Stimulated activated CD8-positive, alpha-beta memory T cell treated with anti-CD3 and anti-CD28 coated beads, Interleukin-7, amount 100 ng/mL, for 48 hours (primary cell): ENCODE data around the gene PRKCZ.
A peak's percentile ranks its signal among the peaks of the same experiment; 100 is the strongest.

ENCODE experiments used
- DNase-seq, 2 donors: peaks; one replicate each; pipeline ENCODE4 v3.0.0-alpha.2; 2020; ENCODE audit warnings: low read depth in 1 of 2; ENCODE audit errors: extremely low read depth in 1 of 2

Gene PRKCZ

DNA sequence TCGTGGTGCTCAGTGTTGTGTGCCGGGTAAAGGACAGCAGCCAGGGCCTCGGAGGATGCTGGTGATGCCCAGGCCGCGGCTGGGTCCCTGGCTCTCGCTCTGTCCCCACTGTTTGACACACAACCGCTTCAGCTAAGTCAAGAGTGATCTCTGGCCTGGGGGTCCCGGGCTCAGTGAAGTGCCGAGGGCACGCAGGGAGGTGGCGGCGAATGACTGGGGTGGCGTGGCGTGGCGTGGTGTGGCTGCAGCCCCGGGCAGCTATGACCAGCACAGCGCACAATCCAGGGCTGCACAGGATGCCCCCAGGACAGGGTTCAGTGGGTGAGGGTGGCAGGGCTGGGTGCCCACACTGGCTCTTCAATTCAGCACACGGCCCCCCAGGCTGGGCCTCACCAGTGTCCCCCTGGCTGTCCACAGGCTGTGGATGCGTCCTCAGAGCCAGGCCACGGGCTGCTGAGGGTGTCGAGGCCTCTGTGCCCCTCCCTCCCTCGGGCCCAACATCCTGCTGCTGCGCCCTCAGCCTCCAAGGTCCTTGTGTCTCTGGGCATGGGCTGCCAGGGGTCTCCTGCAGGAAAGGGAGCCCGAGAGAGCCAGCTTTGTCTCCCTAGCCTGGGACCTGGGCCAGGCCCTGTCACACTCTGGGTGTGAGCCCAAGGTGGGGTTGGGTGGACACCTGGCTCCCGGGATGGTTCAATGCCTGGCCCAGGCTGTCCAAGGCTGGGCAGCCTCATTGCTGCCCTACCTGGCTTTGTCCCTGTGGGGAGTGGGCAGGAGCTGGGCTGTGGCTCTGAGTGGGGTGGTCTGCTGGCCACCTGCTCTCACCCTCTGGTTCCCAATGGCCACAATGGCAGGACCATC lies 165.9 kb downstream of the PRKCZ start:
- no peak for DNase-seq

DNA sequence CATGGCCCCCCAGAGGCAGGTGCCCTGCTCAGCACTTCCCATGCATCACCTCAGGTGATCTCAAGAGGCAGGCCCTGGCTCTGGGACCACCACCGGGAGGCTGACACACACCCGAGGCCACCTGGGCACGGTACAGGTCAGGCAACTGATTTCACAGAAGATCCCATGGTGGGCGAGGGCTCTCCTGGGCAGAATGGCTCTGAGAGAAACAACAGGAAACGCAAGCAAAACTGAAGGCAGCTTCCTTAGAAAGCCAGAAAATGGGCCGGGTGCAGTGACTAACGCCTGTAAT lies 166.5 kb downstream of the PRKCZ start:
- DNase-seq = no peak

DNA sequence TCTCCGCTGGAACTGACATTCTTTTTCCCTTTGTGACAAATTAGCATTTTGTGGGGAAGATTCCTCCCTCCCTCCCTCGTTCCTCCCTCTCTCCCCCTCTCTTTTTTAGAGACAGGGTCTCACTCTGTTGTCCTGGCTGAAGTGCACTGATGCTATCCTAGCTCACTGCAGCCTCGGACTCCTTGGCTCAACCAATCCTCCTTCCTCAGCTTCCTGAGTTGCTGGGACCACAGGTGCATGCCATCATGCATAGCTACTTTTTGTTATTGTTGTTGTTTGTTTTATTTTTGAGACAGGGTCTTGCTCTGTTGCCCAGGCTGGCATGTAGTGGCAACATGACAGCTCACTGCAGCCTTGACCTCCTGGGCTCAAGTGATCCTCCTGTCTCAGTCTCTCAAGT lies 171.1 kb downstream of the PRKCZ start:
- no peak for DNase-seq

DNA sequence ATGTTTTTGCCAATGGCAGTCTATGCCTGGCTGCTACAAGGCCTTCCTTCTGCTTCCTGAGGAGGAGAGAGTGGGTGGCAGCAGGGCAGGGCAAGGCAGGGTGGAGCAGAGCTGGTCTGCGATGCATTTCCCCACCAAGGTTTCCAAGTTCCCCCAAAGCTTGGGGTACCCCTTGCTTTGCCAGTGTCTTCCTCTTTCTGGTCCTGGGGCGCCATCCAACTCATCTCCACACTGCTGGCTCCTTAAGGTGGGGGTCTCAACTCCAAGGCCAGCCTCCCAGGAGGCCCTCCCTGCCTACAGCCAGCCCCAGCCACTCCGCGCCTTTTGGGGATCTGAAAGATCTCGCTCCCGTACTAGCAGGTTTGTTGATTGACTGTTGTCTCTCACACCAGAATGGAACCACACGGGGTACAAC lies 174.0 kb downstream of the PRKCZ start:
- DNase-seq = no peak

DNA sequence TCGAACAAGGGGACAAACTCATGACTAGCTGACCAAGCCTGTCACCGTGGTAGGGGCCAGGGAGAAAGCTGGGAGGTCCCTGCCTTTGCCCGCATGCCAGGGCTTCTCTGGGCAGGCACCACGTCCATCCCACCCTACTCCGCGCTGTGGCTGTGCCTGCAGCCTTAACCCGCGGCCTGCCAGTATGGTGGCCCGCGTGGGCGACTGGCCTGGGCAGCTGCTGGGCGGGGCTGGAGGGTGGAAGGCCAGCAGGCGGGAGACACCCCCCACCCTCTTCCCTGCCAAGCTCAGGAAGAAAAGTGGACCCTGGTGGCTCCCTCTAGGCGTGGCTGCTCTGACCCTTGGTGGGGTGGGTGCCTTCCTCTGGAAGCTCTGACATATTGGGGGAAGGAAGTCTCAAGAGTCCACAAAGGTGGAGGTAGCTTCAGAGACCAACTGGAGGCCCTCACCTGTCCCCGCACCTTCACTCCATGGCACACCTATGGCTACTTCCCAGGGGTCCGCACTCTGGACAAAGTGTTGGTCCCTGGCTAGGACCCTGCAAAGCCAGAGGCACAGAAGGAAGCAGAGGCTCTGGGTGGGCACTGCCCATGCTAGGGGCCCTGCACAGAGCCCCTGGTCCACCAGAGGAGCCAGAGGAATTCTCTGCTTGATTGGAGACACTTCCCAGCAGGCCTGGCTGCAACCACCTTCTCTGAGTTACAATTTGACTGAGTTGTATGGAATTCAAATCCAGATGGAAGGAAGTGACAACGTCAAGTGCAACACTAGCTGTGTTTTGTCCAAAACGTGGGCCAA lies 174.6 kb downstream of the PRKCZ start:
- DNase-seq = no peak

DNA sequence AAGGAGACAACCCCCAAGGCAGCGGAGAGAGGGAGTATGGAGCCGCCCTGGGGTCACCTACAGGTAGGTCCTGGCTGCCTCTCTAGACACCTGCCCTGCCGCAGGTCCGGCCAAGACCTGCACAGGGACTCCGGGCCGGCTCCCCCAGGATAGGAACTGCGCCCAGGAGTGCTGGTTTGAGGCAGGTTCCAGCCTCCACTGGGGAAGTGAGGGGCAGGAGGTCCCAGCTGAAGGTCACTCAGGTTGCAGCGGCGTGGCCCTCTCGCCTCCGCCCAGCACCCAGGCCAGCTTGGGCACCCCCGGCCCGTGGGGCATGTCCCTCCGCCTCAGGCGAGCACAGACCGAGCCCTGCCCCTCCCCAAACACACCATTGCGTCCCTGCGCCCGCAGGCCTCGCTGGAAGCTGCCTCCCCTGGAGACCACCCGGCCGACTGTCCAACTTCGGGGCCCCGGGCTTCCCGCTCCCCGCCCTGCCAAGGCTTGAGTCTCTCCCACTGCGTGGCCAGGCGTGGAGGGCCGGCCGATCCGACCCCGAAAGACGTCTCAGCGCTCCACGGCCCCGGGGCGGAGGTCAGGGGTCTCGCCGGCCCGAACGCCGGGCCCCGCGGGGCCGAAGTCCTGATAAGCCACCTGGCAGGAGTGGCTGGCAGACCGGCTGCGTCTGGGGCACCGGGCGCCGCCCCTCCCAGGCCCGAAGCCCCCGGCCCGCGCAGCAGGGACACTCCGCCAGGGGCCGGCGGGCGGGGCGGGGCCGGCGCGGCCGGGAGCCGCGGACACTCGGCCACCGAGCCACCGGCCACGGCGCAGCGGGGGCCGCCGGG lies 176.5 kb downstream of the PRKCZ start:
- DNase-seq = no peak

DNA sequence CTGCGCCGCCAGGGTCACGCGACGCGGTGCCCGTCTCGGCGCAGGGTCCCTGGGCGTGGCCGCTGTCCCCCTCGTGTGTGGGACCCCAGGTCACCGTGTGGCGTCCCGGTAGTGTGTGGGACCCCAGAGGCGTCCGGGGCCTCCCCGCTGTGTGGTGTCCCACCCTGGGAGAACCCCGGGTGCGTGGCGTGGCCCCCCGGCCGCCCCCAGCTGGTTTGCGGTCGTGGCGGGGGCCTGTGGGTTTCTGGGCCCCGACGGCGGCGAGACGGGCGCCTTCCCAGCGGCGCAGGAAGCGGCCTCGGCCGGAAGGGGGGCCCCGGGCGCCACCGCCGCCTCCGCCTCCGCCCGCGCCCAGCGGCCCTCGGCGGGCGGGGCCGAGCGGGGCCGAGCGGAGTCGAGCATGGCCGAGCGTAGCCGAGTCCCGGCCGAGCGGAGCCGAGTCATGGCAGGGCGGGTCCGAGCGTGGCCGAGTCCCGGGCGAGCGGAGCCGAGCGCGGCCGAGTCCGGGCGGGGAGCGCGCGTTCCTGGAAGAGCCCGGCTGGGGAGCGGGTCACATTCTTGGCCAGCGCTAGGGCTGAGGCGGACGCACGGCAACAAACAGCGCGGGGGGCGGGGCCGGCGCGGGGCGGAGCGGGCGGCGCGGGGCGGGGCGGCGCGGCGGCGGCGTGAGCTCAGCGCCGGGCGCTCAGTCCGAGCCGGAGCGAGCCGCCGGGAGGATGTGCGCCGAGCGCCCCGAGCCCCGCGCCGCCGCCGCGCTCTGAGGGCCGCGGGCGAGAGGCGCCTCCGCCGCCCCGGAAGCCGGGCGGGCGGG lies 177.3 kb downstream of the PRKCZ start:
- DNase-seq = peak; percentile 89 to 94

DNA sequence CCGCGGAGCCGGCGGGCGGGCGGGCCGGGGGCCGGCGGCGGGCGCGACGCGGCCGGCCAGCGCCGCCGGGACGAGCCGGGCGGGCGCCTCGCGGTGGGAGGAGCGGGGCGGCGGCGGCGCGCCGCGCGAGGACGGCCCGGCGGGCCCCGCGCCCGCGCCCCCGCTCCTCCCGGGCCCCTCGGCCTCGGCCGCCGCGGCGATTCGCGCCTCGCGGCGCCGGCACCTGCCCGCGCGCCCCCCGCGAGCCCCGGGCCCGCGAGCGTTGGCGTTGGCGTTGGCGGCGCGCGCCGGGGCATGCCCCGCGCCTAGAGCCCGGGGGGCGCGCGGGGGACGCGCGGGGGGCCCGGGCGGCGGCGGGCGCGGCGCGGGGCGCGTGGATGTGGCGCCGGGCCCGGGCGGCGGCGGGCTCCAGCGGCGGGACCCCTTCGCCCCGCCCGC lies 178.0 kb downstream of the PRKCZ start, which contains the start of gene SKI:
Gene SKI, plus strand, starts transcription at position 163 of the 438 bp plus-strand sequence. CDS start 448 bp downstream, outside the sequence.
- DNase-seq = no peak

DNA sequence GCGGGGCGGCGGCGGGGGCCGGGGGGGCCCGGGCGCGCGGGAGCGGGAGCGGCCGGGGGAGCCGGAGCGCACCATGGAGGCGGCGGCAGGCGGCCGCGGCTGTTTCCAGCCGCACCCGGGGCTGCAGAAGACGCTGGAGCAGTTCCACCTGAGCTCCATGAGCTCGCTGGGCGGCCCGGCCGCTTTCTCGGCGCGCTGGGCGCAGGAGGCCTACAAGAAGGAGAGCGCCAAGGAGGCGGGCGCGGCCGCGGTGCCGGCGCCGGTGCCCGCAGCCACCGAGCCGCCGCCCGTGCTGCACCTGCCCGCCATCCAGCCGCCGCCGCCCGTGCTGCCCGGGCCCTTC lies 178.5 kb downstream of the PRKCZ start:
- no peak for DNase-seq

DNA sequence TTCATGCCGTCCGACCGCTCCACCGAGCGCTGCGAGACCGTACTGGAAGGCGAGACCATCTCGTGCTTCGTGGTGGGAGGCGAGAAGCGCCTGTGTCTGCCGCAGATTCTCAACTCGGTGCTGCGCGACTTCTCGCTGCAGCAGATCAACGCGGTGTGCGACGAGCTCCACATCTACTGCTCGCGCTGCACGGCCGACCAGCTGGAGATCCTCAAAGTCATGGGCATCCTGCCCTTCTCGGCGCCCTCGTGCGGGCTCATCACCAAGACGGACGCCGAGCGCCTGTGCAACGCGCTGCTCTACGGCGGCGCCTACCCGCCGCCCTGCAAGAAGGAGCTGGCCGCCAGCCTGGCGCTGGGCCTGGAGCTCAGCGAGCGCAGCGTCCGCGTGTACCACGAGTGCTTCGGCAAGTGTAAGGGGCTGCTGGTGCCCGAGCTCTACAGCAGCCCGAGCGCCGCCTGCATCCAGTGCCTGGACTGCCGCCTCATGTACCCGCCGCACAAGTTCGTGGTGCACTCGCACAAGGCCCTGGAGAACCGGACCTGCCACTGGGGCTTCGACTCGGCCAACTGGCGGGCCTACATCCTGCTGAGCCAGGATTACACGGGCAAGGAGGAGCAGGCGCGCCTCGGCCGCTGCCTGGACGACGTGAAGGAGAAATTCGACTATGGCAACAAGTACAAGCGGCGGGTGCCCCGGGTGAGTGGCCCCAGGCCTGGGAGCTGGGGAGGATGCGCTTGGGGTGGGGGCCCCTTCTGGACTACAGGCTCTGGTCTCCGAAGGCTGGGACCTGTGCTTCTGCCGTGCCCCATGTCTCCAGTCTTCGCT lies 179.0 kb downstream of the PRKCZ start:
- DNase-seq = no peak

DNA sequence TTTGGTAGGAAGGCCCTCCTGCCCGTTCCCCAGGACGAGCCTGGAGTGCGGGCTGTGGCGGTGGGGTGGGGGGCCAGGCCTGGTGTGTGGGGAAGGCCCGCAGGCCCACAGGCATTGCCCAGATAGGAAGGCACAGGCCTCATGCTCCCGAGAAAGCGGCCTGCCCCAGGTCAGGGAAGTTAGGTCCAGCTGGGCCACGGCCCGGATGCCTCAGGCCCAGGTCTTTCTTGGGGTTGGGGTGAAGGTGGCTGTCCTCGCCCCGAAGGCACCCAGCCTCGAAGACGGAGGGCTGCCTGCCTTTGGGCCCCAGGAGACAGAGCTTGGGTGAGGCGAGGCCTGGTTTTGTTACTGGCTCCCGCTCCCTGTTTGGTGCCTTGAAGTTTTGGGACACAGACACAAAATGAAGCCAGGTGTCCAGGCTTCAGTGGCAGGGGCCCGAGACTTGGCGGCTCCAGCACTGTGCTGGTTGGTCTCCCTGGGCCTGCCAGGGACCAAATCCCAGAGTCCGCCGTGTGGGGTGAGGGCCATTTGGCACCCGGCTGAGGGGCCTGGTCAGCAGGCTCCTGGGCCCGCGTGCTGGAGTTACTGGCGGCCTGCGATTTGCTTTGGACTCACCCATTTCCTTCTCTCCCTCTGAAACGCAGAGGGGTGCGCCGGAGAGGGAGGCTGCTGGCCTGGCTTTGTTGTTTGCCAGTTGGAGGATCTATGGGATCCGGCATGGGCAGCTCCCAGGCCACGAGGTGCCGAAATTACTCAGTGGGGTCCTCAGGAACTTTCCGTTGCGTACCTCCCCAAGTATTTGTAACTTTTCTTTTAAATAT lies 179.9 kb downstream of the PRKCZ start:
- DNase-seq = no peak

DNA sequence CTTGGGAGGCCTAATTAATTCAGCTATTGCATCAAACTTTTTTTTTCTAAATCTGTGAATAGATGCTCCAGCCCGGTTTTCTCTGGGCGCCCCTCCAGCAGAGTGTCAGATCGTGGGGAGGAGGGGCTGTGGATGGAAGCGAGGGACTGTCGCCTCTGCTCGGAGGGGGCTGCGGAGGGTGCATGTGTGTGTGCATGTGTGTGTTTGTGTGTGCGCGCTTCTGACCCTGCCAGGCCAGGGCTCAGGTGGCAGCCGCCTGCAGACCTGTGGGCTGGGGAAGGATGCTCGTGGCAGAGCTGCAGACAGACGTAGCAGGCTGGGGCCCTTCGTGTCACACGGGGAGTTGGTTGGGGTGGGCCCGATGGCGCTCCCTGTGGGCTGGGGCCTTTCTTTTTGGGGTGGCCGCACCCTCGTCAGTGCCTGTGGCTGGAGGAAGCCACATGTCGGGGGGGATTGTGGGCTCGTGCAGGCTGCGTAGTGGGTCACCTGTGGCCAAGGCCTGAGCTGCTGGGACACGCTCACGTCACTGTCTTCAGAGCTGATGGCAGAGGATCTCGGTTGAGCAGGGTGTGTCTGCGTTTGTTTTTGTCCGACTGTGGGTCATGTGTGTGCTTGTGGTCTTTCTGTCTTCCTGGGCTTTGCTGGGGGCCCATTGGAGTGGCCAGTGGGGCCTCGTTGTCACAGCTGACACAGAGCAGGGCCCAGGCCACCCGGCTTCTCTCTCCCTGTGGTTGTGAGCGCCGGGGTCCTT lies 180.7 kb downstream of the PRKCZ start:
- no peak for DNase-seq

DNA sequence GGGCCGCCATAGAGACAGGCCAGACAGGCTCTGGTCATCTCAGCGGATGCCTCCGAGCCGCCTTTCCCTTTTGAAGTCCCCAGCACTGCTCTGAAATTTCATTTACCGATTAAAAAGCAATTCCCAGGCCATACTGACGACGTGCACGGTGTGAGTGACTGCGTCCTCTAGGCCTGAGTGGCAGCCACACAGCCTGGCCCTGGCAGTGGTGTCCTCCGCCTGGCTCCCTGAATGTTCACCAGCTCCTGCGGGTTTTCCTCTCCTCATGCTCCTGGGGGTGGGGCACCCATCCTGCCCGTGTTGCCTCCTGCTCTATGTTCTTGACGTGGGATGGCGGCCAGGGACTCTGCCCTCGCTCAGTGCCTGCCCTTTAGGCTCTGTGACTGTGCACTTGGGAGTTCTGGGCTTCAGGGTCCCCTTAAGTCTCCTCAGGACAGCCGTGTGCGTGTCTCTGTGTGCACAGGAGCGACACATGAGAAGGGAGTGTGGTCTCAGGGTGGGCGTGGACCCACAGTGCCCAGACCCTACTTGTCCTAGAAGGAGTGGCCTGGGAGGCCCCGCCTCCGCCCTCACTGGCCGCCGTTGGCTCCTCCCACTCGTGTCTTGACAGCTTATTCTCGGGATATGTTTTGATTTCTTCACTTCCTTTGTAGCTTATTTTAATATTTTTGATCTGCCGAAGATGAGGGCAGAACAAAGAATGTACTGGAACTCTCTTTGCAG lies 181.5 kb downstream of the PRKCZ start:
- peak in 1 of 2 donors; percentile 64 for DNase-seq

DNA sequence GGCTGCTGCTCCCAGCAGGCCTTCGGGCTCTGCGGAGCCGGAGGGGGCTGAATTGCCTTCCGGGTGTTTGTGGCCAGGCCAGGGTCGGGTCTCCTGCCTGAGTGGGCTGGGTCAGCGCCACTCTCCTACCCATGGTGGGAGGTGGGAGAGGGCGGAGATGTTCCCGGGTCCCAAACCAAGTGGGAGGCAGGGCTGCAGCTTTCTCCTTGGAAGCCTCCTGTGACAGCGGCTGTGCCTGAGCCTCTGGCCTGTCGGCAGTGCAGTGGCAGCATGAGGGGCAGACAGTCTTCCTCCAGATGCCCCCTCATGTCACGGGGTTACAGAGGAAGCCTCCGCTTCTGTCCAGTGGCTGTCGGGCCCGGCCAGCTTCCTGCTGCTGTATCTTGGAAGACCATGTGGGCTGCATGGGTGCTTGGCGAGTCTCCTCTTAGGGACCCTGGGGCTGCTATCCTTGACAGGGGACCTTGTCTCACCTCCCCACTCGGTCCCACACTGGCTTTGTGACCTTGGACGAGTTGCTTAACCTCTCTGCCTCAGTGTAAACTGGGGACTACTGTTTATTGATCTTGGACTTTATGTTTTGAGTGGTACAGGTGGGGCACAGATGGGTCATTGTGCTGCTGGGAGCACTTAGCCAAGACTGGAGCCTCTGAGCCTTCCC lies 182.2 kb downstream of the PRKCZ start:
- DNase-seq = no peak

DNA sequence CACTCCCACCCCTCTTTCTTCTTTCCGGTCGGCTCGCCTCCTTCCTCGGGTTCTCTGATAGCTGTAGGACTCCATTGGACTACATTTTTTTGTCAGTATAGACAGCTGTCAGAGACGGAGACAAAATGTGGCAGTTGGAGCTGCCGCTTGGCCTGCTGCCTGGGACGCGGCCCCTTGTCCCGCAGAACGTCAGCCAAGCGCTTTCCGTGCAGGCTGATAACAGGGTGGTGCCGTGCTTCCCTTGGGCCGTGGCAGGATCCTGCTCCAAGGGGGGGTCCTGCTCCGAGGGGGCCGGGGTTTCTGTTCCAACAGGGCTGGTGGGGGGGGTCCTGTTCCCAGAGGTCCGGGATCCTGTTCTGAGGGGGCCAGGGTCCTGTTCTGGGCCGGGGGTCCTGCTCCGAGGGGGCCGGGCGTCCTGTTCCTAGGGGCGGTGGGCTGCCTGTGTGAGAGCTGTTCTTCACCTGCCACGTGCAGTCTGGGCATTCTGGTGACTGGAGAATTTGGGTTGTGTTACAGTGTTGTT lies 182.8 kb downstream of the PRKCZ start:
- no peak for DNase-seq

DNA sequence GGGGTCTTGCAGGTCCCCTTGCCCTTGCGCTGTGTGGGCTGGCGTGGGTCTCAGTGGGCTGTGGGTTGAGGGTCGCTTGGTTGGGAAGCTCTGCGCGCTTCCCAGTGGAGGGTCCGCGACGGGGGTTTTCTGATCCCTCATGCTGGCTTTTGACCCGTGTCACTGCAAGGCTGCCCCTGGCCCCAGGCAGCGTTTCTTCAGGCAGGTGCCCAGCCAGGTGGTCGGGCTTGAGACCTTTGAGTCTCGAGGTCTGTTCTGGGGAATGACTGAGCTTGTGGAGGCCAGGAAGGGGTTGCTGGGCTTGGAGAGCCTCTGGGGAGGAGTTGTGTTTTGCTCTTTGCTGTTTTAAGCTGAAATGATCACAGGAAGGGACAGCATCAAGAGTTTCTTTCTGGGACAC lies 183.3 kb downstream of the PRKCZ start:
- no peak for DNase-seq
